Glomerular visceral epithelial cell (primary cell): ENCODE measurements around the gene VPS37B.
A peak's percentile ranks its signal among the peaks of the same experiment; 100 is the strongest.
"Not testable (repeated sequence)": the region's sequence is repeated elsewhere in the genome, so short reads cannot be mapped to it uniquely, and the experiment has no call there.

Experiments used
- DNase-seq: peaks from one replicate; pipeline ENCODE4 v3.0.0-alpha.2; 2016; ENCODE audit errors: extremely low spot score

Gene VPS37B, protein sequence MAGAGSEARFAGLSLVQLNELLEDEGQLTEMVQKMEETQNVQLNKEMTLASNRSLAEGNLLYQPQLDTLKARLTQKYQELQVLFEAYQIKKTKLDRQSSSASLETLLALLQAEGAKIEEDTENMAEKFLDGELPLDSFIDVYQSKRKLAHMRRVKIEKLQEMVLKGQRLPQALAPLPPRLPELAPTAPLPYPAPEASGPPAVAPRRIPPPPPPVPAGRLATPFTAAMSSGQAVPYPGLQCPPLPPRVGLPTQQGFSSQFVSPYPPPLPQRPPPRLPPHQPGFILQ

DNA sequence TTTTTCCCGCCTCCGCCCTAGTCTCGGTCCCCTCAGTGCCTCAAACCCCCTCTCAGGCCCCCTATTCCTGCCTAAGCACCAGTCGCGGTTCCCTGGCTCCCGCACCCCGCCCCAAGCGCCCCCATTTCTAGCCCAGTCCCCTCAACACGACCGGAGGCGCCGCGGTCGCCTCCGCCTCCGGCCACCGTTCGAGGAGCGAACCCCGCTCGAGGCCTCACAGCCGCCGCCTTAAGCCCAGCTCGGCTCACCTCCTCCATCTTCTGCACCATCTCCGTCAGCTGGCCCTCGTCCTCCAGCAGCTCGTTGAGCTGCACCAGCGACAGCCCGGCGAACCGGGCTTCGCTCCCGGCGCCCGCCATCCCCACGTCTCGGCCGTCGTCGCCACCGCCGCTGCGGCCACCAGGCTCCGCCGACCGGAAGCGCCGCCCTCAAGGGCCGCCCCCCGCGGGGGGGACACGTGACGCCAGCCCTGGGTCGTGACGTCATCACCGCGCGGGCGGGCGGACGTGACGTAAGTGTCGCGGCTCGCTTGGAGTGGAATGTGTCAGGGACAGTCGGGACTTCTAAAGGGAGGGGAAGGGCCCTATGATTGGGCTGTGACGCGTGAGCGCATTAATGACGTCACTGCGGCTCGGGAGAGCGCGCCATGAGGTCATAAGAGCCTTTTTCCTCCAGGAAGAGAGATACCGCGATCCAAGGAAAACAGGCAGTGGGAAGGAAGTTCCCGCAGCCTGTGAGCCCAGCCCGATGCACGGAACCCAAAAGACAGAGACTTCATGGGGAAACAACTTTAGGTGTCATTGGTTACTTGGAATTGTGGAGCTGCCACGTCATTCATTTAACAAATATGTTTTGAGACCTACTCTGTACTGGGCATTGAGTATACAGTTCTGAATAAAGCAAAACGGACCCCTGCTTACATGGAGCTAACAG, at the start of gene VPS37B:
VPS37B (minus strand) TSS at position 421 of the 933 bp plus-strand sequence; CDS start at position 359, 62 bp downstream.
- DNase-seq, result peak; percentile 80

DNA sequence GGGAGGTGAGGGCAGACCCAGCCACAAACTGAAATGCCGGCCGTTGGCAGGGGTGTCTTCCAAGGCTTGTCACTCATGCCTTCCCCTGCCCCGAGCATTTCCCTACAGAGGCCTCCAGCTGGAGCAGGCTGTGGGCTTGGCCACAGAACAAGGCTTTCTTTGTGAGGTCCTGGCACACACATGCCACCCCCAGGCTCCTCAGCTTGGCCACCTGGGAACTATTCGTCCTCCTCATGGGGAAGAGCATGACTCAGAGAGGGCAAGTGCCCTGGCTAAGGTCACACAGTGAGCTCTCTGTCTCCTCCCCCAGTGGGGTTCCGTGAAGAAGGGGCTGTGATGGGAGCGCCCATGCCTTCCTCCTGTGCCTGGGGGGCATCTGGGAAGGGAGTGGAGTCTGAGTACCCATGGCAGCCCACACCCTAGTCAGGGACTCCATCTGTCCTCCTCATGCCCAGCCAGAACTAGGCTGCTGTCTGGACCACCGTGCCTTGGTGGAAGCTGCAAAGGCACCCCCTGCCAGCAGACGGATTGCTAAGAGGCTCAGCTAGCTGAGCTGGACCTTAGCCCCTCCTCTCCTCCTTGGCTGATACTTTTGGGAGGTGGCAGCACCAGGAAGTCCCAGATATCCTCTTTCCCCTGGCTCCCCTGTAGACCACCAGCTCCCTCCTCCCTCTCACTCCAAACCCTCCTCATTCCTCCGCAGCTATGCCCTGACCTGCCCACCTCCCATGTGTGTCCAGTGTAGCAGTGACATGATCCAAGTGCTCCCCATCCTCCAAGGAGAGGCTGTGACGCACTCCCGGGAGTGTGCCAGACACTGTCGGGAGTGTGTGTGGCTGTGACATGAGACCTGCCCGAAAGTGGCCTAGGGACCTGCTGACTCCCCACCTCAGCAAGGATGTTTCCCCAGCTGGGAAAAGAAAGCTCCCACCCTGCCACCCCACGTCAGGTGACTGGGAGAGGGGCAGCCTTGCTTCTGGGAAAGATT, 49.0 kb upstream of the VPS37B start:
- peak; percentile 43 for DNase-seq

DNA sequence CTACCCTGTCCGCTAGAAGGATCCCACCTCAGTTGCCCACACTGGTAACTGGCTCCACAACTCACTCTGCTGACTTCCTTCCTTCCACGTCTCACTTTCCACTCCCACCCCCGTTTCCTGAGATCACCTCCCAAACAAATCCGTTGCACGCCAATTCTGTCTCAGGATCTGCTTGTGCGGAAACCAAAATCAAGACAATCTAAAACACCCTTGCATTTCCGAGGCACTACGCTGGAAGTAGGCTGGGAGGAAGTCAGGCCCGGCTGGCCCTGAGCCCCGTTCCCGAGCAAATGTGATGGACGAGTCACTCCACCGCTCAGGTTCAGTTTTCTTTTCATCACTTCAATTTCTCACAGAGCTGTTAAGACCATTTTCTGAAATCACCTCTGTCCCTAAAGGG, 47.3 kb upstream of the VPS37B start:
- DNase-seq, result no peak

DNA sequence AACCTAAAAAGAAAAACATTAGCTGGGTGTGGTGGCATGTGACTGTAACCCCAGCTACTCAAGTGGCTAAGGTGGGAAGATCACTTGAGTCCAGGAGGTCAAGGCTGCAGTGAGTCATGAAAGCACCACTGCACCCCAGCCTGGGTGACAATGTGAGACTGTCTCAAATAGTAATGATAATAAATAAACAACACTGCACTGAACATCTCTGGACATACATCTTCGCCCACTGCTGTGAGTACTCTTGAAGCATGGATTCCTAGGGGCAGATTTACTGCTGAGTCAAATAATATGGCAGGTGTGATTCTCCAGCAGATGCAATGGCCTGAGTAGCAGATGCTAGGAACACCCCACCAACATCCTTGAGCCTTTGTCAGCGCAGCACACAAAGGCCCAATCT, 46.7 kb upstream of the VPS37B start:
- no peak for DNase-seq

DNA sequence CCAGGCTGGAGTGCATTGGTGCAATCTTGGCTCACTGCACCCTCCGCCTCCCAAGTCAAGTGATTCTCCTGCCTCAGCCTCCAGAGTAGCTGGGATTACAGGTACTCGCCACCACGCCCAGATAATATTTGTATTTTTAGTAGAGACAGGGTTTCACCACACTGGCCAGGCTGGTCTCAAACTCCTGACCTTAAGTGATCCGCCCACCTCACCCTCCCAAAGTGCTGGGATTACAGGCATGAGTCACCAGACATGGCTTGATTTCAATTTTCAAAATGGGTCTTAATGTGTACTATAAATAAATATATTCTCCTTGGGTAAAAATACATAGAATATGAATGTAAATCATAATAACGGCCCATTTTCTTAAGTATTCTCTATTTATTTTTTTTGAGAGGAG, 45.4 kb upstream of the VPS37B start:
- DNase-seq, result not testable (repeated sequence)

DNA sequence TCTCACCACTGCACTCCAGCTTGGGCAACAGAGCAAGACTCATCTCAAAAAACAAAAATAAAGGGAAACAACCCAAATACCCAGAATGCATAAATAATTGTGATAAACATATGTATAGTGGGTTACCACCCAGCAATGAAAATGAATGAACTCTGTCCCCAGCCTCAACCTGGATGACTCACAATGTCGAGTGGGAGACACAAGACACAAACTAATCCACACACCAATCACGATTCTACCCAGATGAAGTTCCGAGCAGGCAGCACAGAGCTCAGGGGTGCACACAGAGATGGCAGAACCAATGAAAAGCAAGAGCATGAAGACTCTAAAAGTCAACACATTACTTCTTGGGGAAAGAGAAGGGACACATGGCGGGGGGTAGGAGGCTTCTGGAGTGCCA, 43.2 kb upstream of the VPS37B start:
- DNase-seq, result no peak

DNA sequence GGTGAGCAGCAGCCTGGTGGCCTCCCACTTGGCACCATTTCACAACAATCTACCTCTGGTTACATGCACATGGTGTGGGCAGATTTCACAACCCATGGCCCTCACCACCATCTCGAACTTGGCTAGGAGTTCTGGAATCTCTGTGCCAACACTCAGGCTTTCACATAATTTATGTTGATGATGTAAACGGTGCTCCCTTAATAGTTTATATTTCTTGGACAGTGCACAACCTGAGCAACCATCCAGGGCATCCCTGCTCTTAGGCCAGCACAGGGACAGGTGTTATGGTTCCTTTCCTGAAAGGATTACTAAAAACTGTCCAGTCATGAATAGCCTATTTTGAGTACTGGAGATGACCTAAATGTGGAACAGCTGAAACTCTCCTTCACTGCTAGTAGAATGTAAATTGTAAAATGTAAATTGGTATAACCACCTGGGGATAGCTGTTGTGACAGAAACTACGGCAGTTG, 41.7 kb upstream of the VPS37B start:
- no peak for DNase-seq

DNA sequence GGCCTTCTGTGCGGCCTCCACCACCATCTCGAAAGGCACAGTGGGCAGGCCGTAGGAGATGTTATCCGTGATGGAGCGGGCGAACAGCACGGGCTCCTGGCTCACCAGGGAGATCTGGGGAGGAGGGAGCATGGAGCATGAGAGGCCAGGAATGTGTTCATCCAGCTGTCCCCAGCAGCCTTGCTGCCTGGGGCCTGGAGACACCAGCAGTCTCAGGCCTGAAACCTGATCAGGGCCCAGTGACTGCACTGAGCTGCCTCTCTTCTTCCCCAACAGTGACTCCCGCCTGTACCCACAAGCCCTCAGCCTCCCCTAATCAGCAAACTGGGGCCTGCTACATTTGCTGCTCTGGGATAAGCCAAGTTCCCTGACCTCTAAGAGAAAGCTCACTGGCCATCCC, 39.4 kb upstream of the VPS37B start:
- DNase-seq, result no peak

DNA sequence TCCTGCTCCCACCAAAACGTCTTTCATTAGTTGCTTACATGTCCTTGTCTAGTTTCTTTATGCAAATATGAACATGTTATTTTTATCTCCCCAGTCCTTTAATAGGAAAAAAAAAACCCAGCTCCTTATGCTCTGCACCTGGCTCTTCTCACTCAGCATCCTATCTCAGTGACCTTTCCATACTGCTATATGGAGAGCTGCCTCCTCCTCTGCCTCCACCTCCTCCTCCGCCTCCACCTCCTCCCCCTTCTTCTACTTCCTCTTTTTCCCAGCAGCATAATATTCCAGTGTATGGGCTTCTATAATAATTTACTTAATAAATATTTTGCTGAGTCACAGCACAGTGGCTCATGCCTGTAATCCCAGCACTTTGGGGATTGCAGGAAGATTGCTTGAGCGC, 38.8 kb upstream of the VPS37B start:
- no peak for DNase-seq

DNA sequence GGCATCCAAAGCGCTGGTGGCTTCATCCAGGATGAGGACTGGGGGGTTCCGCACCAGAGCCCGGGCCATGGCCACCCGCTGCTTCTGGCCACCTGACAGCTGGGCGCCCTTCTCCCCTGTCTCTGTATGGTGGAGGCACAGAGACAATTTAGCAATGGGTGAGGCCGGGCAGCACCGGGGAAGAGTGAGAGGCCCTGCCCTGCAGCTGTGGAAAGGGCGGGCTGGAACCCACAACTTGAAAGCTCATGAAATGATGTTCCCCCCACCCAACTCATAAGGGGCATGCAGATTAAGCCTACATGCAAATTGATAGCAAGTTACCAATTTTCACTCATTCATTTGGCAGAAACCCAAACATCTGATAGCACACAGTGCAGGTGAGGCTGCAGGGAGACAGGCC, 36.3 kb upstream of the VPS37B start:
- DNase-seq, result no peak

DNA sequence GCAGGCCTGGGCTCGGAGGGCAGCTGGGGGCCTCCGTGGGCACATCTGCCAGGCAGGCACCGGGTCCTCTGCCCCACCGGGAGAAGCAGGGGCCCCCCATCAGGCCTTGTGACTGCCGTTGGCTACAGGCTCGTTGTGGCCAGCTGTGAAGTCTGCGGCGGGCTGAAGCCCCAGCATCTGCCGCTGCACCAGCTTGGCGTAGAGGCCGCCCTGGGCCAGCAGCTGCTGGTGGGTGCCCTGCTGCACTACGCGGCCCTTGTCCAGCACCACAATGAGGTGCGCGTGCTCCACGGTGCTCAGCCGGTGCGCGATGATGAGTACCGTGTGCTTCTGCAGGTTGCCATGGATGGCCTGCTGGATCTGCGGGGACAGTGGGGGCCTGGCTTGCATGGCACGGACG, 33.9 kb upstream of the VPS37B start:
- no peak for DNase-seq

DNA sequence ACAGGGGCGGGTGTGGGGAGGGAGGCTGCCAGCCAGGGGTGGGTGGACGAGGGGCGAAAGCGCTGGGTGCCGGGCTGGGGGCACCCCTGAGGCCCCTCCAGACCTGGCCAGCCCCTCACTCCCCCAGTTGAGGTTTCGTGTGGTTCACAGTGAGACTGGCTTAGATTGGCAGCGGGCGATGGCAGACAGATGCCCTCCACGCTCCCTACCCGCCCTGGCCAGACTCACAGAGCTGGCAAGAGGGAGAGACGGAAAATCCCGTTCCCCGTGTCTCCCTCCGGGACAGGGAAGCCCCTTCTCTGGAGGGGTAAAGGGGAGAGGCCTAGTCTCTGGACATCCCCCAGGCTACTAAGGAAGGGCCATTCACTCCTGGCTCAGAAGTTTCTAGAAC, 33.2 kb upstream of the VPS37B start:
- no peak for DNase-seq

DNA sequence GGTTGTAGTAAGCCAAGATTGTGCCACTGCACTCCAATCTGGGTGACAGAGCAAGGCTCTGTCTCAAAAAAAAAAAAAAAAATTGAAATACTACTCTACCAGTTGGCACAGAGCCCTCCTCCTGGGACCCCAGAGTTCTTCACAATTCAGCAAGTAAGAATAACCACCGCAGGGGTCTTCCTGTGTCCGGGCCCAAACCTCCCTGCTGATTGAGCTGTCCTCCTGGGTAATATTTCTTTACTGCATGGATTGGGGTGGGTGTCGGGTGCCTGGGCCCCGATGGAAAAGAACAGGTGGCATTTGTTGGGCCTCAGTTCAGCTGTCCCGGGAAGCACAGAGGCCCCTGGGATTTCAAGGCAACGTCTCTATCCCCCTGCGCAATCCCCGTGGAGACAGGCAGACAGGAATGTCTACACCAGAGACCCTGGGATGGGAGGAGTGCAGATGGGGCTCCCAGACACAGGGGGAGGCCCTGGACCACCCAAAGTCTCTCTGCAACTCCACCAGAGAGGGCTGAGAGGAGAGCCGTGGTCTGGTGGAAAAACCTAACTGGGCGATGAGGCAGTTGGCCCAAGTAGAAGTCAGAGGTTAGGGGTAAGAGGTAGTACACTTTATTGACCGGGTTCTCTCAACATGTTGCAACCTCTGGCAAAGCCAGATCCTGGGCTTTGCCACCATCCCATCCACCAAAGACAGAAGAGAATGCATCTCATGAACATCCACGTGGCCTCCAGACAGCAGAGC, 32.7 kb upstream of the VPS37B start:
- no peak for DNase-seq

DNA sequence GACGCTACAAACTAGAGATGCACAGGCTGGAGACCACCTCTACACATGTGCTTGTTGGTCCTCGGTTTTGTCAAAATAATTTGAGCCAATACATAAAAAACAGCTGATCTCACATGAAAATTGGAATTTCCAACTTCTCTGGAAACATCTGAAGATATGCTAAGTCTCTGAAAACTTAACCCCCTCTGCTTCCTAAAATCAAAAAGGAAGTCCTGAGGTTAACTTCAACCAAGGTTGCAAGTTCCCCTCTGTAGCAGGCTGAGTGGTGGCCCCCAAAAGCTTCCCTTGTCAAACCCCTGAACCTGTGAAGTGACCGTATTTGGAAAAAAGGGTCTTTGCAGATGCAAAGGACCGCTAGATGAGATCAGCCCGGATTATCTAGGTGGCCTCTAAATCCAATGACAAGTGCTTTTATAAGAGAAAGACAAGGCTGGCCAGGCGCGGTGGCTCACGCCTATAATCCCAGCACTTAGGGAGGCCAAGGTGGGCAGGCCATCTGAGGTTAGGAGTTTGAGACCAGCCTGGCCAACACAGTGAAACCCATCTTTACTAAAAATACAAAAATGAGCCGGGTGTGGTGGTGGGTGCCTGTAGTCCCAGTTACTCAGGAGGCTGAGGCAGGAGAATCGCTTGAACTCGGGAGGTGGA, 32.0 kb upstream of the VPS37B start:
- DNase-seq, result no peak

DNA sequence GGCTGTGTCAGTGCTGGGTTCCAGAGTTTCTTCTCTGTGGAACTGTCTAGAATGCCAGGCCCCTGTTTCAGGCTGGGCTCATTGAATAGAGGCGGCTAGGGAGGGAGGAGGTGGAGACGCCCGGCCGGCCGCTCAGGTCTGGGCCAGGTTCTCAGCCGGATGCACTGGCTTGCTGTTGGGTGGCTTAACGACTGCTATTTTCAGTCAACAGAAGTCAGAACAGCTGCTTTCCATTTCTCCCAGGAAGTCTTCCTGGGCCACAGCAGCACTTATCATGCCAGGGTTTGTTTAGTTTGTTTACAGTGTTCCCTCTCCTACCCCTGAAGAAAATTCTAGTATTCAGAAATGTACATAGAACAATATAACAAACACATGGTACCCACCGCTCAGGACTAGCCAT, 26.0 kb upstream of the VPS37B start:
- no peak for DNase-seq

DNA sequence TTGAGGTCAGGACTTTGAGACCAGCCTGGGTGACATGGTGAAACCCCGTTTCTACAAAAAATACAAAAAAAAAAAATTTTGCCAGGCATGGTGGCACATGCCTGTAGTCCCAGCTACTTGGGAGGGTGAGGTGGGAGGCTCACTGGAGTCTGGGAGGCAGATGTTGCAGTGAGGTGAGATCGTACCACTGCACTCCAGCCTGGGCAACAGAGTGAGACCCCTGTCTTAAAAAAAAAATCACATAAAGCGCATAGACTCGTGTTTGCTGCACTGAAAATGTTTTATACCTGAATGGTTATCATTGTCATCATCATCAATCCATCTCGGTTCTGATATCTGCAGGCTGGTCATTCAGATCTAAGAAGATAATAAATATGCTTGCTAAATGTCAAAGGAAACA, 24.8 kb upstream of the VPS37B start:
- no peak for DNase-seq

DNA sequence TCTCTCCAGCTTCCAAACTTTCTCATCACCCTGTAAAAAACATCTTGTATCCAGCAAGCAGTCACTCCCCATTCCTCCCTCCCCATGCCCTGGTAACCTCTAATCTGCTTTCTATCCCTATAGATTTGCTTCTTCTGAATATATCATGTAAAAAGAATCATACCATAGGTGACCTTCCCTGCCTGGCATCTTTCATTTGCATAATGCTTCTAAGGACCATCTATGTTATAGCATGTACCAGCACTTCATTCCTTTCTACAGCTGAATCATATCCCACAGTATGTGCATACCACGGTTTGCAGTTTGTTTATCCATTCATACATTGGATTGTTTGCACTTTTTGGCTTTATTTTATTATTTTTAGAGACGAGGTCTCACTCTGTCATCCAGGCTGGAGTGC, 22.9 kb upstream of the VPS37B start:
- DNase-seq, result no peak

DNA sequence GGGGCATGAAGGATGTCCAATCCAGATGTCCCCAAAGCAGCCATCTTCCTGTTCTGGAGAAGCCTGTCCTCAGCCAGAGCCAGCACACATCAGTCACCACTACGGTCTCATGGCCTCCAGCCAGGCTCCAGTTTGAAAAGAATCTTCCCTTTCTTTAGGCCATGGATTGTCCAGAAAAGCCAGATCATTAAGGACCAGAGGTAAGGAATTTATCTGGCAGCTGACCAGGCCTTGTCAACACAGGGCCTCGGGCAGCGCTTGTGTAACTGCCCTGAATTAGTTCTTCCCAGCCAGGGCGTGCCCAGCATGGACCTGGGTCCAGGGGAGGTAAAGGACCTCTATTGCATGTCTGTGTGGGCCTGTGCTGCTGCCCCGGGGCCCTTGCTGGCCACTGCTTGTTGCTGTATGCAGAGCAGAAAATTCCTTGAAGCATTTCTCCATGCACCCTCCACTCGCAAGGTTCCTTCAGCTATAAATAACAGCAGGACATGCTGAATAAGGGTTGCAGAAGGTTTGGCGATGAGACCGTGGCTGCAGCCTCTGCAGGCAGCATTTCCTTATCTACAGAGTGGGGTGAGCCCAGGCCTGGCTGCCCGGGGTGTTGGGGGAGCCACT, 21.7 kb upstream of the VPS37B start:
- peak; percentile 12 for DNase-seq

DNA sequence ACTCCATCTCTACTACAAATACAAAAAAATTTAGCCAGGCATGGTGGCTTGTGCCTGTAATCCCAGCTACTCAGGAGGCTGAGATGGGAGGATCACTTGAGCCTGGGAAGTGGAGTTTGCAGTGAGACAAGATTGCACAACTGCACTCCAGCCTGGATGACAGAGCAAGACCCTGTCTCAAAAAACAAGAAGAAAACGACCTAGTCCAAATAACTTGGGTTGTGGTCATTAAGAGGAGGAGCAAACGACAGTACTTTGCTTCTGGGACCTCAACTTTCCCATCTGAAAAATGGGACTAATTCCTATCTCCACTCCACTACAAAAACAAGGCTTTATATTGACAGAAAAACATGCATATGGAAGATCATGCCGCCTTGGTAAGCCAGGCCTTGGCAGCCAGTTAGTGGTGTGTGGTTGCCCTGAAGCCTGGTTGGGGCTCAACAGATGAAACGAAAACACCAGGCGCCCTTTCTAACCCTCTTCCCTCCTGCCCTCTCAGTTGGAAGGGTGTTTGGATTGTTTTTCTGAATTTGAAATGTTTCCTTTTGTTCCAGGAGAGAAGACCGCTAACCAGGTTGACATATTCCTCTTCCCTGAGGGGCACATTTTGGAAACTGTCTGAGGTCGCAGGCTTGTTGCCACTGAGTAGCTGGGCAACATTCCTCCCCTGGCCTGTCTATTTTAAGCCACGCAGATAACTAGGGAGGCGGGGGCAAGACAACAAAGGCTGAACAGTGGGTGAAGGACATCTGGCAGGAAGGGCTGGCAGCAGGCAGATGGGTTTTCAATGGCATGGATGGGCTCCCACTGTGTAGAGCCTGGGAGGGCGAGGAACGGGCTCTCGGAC, 13.7 kb upstream of the VPS37B start:
- DNase-seq, result no peak
